ENCODE results near the gene TMEM212.

The TMEM212 gene

GRCh38 chr3:171835613-171836012 lies 7.5 kb upstream of the TMEM212 start:
- Histone ChIP-seq H3K4me1 (ENCODE audit: insufficient read depth, low read length, poor library complexity, severe bottlenecking) (no peaks in the 10 kb centered on the region), H3K27me3 (ENCODE audit: insufficient read depth, low read length, poor library complexity, severe bottlenecking) (no peaks in the 10 kb centered on the region), H3K4me3 (ENCODE audit: low read length, poor library complexity, severe bottlenecking) (no peak overlapping the region), H3K36me3 (ENCODE audit: insufficient read depth, low read length) (no peaks in the 10 kb centered on the region), H3K4me2 (ENCODE audit: low read depth, low read length, poor library complexity, severe bottlenecking) (no peak overlapping the region), H4K20me1 (ENCODE audit: insufficient read depth, low read length, poor library complexity, severe bottlenecking) (no peaks in the 10 kb centered on the region), H3F3A (ENCODE audit: low read depth) (no peaks in the 10 kb centered on the region), H2AFZ (ENCODE audit: low read length) (no peak overlapping the region), H3K9me3 (ENCODE audit: insufficient read depth, low read depth, low read length) (no peaks in the 10 kb centered on the region), H3K9ac (ENCODE audit: low read depth, low read length, poor library complexity, severe bottlenecking) (no peak overlapping the region), H3K9me2 (replicated peaks; ENCODE audit: low read depth, low read length) (no peaks in the 10 kb centered on the region), H3K79me2 (ENCODE audit: insufficient read depth, low read length) (no peaks in the 10 kb centered on the region)
- TF ChIP-seq CTCF (conservative IDR thresholded peaks at IDR 0.05; ENCODE audit: low read length) = no peak

GRCh38 chr3:171836855-171837254 lies 6.3 kb upstream of the TMEM212 start:
- Histone ChIP-seq H4K20me1 (ENCODE audit: insufficient read depth, low read length, poor library complexity, severe bottlenecking) (no peaks in the 10 kb centered on the region), H3K79me2 (ENCODE audit: insufficient read depth, low read length) (no peaks in the 10 kb centered on the region), H3F3A (ENCODE audit: low read depth) (no peaks in the 10 kb centered on the region), H3K9me2 (replicated peaks; ENCODE audit: low read depth, low read length) (no peaks in the 10 kb centered on the region), H3K4me3 (ENCODE audit: low read length, poor library complexity, severe bottlenecking) (no peak overlapping the region), H3K27me3 (ENCODE audit: insufficient read depth, low read length, poor library complexity, severe bottlenecking) (no peaks in the 10 kb centered on the region), H3K9me3 (ENCODE audit: insufficient read depth, low read depth, low read length) (no peaks in the 10 kb centered on the region), H3K9ac (ENCODE audit: low read depth, low read length, poor library complexity, severe bottlenecking) (no peak overlapping the region), H2AFZ (ENCODE audit: low read length) (no peak overlapping the region), H3K4me2 (ENCODE audit: low read depth, low read length, poor library complexity, severe bottlenecking) (no peak overlapping the region), H3K36me3 (ENCODE audit: insufficient read depth, low read length) (no peaks in the 10 kb centered on the region), H3K4me1 (ENCODE audit: insufficient read depth, low read length, poor library complexity, severe bottlenecking) (no peaks in the 10 kb centered on the region)
- TF ChIP-seq CTCF (conservative IDR thresholded peaks at IDR 0.05; ENCODE audit: low read length) = no peak
- TF ChIP-seq EZH2phosphoT487 (IDR thresholded peaks at IDR 0.05; ENCODE audit: borderline replicate concordance) = no peak

GRCh38 chr3:171837698-171838097 lies 5.5 kb upstream of the TMEM212 start:
- Histone ChIP-seq H3K4me3 (ENCODE audit: low read length, poor library complexity, severe bottlenecking) (no peak overlapping the region), H3K27me3 (ENCODE audit: insufficient read depth, low read length, poor library complexity, severe bottlenecking) (no peaks in the 10 kb centered on the region), H3K79me2 (ENCODE audit: insufficient read depth, low read length) (no peaks in the 10 kb centered on the region), H3K4me2 (ENCODE audit: low read depth, low read length, poor library complexity, severe bottlenecking) (no peak overlapping the region), H3F3A (ENCODE audit: low read depth) (no peaks in the 10 kb centered on the region), H3K9me3 (ENCODE audit: insufficient read depth, low read depth, low read length) (no peaks in the 10 kb centered on the region), H3K9me2 (replicated peaks; ENCODE audit: low read depth, low read length) (no peaks in the 10 kb centered on the region), H3K36me3 (ENCODE audit: insufficient read depth, low read length) (no peaks in the 10 kb centered on the region), H2AFZ (ENCODE audit: low read length) (no peak overlapping the region), H4K20me1 (ENCODE audit: insufficient read depth, low read length, poor library complexity, severe bottlenecking) (no peaks in the 10 kb centered on the region), H3K9ac (ENCODE audit: low read depth, low read length, poor library complexity, severe bottlenecking) (no peak overlapping the region), H3K4me1 (ENCODE audit: insufficient read depth, low read length, poor library complexity, severe bottlenecking) (no peaks in the 10 kb centered on the region)
- TF ChIP-seq CTCF (conservative IDR thresholded peaks at IDR 0.05; ENCODE audit: low read length) (no peak), EZH2phosphoT487 (IDR thresholded peaks at IDR 0.05; ENCODE audit: borderline replicate concordance) (no peak)
